ENCODE data around the gene SPACA5B. TPM values are rescaled to one million over a fixed set of nuclear protein-coding genes. Genes with fewer than 3 reads are reported as not detected.
A peak's percentile ranks its signal among the peaks of the same experiment; 100 is the strongest.
"Not testable (repeated sequence)": the region's sequence is repeated elsewhere in the genome, so short reads cannot be mapped to it uniquely, and the experiment has no call there.

SPACA5B gene
- total RNA-seq: not detected in 3 replicates
- long read RNA-seq: 0 reads

DNA sequence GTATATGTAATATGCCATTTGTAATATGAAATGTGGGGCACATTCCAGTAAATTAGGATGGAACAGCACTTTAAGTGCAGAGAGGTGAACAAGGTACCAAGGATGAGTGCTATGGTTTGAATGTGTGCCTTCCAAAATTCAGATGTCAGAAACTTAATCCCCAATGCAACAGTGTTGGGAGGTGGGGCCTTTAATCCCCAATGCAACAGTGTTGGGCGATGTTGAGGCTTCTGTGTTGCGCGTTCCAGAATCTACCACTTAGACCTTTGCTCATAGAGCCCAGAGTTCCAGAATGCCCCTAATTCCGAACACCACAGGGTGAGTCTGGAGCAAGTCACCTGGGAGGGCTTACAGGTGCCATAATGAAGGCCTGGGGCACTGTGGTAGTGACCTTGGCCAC lies at the start of gene SPACA5B:
TSS of gene SPACA5B (plus strand) at position 301 of the 400 bp plus-strand sequence. CDS start at position 363, 62 bp downstream.
- H3K27ac Mint-ChIP-seq (ENCODE audit: unreplicated experiment); H3K27me3 Mint-ChIP-seq (ENCODE audit: low read depth); H3K9me3 Mint-ChIP-seq (ENCODE audit: low read depth); H3K4me3 Mint-ChIP-seq (ENCODE audit: unreplicated experiment); H3K4me1 Mint-ChIP-seq (ENCODE audit: low read depth); H3K36me3 Mint-ChIP-seq (ENCODE audit: low read depth); DNase-seq (ENCODE audit: low spot score): not testable (repeated sequence)

DNA sequence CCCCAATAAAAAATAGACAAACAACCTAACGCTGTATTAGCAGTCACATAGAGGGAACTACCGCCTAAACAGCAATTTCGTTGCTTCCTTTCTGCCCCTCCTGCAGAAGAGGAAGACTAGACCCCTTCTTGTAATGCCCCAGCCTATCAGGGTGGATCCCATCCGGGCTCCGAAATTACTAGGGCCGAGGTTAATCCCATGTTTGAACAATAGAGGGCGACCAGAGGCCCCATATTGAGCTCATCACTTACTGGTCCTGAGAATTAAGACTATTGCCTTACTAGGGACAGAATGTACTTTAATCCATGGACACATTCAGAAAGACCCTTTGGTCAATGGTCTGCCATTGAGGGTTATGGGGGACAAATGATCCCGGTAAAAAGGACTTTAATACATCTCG lies 47.2 kb upstream of the SPACA5B start:
- no peaks in the 10 kb centered on the region for H3K4me1 Mint-ChIP-seq (ENCODE audit: low read depth)
- peaks cover 2% of the 10 kb centered on the region for H3K9me3 Mint-ChIP-seq (ENCODE audit: low read depth)
- H3K27ac Mint-ChIP-seq (ENCODE audit: unreplicated experiment): no peak overlapping the region
- H3K27me3 Mint-ChIP-seq (ENCODE audit: low read depth): no peaks in the 10 kb centered on the region
- no peak overlapping the region for H3K4me3 Mint-ChIP-seq (ENCODE audit: unreplicated experiment)
- TF ChIP-seq CTCF (IDR thresholded peaks at IDR 0.05): peak; percentile 79
- no peak for DNase-seq (ENCODE audit: low spot score)
- H3K36me3 Mint-ChIP-seq (ENCODE audit: low read depth): no peaks in the 10 kb centered on the region

GRCh38 chrX:48083706-48084105 lies 46.7 kb upstream of the SPACA5B start:
- no peaks in the 10 kb centered on the region for H3K4me1 Mint-ChIP-seq (ENCODE audit: low read depth)
- H3K36me3 Mint-ChIP-seq (ENCODE audit: low read depth): no peaks in the 10 kb centered on the region
- H3K27me3 Mint-ChIP-seq (ENCODE audit: low read depth): no peaks in the 10 kb centered on the region
- no peak for DNase-seq (ENCODE audit: low spot score)
- no peak for TF ChIP-seq CTCF (IDR thresholded peaks at IDR 0.05)
- peaks cover 2% of the 10 kb centered on the region for H3K9me3 Mint-ChIP-seq (ENCODE audit: low read depth)
- H3K4me3 Mint-ChIP-seq (ENCODE audit: unreplicated experiment): no peak overlapping the region
- no peak overlapping the region for H3K27ac Mint-ChIP-seq (ENCODE audit: unreplicated experiment)

GRCh38 chrX:48086082-48086481 lies 44.3 kb upstream of the SPACA5B start:
- H3K36me3 Mint-ChIP-seq (ENCODE audit: low read depth): no peaks in the 10 kb centered on the region
- no peak for DNase-seq (ENCODE audit: low spot score)
- H3K4me3 Mint-ChIP-seq (ENCODE audit: unreplicated experiment): no peak overlapping the region
- H3K4me1 Mint-ChIP-seq (ENCODE audit: low read depth): no peaks in the 10 kb centered on the region
- H3K9me3 Mint-ChIP-seq (ENCODE audit: low read depth): peaks cover 2% of the 10 kb centered on the region
- TF ChIP-seq CTCF (IDR thresholded peaks at IDR 0.05): no peak
- H3K27ac Mint-ChIP-seq (ENCODE audit: unreplicated experiment): no peak overlapping the region
- H3K27me3 Mint-ChIP-seq (ENCODE audit: low read depth): peaks cover 2% of the 10 kb centered on the region

DNA sequence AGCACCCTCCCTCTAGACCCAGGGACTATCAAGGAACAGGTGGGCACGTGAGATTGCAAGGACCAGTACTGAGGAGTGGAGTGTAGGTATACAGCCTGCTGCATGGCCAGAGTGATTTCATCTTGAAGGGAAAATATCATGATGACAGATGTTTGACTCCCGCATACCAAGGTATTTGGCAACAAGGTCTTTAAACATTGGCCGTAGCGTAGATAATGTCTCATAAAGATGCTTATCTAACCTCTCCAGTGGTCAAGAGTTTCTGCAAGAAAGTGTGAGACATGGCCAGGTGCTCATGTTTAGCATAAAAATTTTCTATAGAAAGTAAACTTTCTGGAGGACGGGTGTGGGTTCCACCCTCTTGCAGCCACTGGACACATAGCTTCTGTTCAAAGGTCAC lies 40.3 kb upstream of the SPACA5B start:
- TF ChIP-seq CTCF (IDR thresholded peaks at IDR 0.05): no peak
- Mint-ChIP-seq H3K27me3 (ENCODE audit: low read depth) (peaks cover 2% of the 10 kb centered on the region), H3K27ac (ENCODE audit: unreplicated experiment) (no peak overlapping the region), H3K4me3 (ENCODE audit: unreplicated experiment) (no peak overlapping the region), H3K36me3 (ENCODE audit: low read depth) (no peaks in the 10 kb centered on the region), H3K4me1 (ENCODE audit: low read depth) (no peaks in the 10 kb centered on the region), H3K9me3 (ENCODE audit: low read depth) (peaks cover 2% of the 10 kb centered on the region)
- DNase-seq (ENCODE audit: low spot score): no peak

DNA sequence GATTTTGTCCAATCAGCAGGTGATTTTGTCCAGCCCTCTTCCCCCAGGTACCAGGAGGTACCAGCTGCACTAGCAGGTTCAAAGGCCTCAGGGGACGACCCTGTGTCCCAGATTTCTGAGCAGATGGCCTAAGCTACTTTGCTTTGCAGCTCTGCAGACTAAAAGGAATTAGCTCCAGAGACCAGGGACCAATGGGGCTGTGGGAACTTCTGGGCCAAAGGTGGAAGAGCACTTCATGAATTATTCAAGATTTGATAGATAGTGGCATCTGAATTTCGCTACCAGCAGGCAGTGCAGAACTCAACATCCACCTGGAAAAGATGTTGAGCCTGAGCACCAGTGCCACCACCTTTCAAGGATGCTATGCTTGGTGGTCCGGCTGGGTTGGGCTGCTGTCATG lies 37.9 kb upstream of the SPACA5B start:
- not testable (repeated sequence) for H3K27me3 Mint-ChIP-seq (ENCODE audit: low read depth); DNase-seq (ENCODE audit: low spot score); H3K9me3 Mint-ChIP-seq (ENCODE audit: low read depth); H3K27ac Mint-ChIP-seq (ENCODE audit: unreplicated experiment); H3K4me1 Mint-ChIP-seq (ENCODE audit: low read depth); H3K4me3 Mint-ChIP-seq (ENCODE audit: unreplicated experiment); H3K36me3 Mint-ChIP-seq (ENCODE audit: low read depth)

All from chondrocyte (in vitro differentiated cells).